Lung (tissue), 12 donors: Measurements from ENCODE around the gene KIAA1958. TPM values are rescaled to one million over a fixed set of nuclear protein-coding genes. Genes with fewer than 3 reads are reported as not detected.

Source experiments
- ATAC-seq: fragments of 200-7000 bp; cut with Tn5 transposase; one replicate; pipeline ENCODE4 v1.9.1; 2020; ENCODE audit warnings: moderate number of reproducible peaks; ENCODE audit not compliant: insufficient read depth, low FRiP score
- DNase-seq, 3 donors: peaks; one replicate each; pipeline ENCODE4 v3.0.0-alpha.2; 2013 to 2017
- H3K27ac ChIP-seq, 2 donors: one replicate each; pipeline ENCODE4 v1.5.1; 2013; ENCODE audit warnings: mild to moderate bottlenecking in 2 of 2, moderate library complexity in 2 of 2, control low read depth in 1 of 2, inconsistent platforms in 1 of 2, low read depth in 1 of 2, low read length in 1 of 2
- H3K27me3 ChIP-seq, 3 donors: one replicate each; pipeline ENCODE4 v1.5.1; 2013; ENCODE audit warnings: low read length in 2 of 3; ENCODE audit not compliant: control insufficient read depth in 3 of 3, insufficient read depth in 3 of 3
- H3K36me3 ChIP-seq, 4 donors: one replicate each; pipeline ENCODE4 v1.5.1; 2013; ENCODE audit warnings: low read length in 4 of 4, mild to moderate bottlenecking in 1 of 4, moderate library complexity in 1 of 4; ENCODE audit not compliant: control insufficient read depth in 4 of 4, insufficient read depth in 4 of 4
- H3K4me1 ChIP-seq, 5 donors: one replicate each; pipeline ENCODE4 v1.5.1; 2013; ENCODE audit warnings: low read length in 5 of 5, mild to moderate bottlenecking in 2 of 5, moderate library complexity in 1 of 5; ENCODE audit not compliant: control insufficient read depth in 5 of 5, insufficient read depth in 5 of 5
- H3K4me3 ChIP-seq: one replicate; pipeline ENCODE4 v1.5.1; 2013; ENCODE audit warnings: mild to moderate bottlenecking, control low read depth, moderate library complexity
- H3K9ac ChIP-seq, 2 donors: one replicate each; pipeline ENCODE4 v1.5.1; 2013; ENCODE audit warnings: low read length in 2 of 2, control low read depth in 1 of 2; ENCODE audit not compliant: insufficient read depth in 1 of 2
- H3K9me3 ChIP-seq, 4 donors: one replicate each; pipeline ENCODE4 v1.5.1; 2013; ENCODE audit warnings: low read length in 3 of 4, mild to moderate bottlenecking in 1 of 4, moderate library complexity in 1 of 4; ENCODE audit not compliant: control insufficient read depth in 4 of 4, insufficient read depth in 3 of 4
- WGBS, 2 donors: extraction: QIAGEN DNeasy Blood & Tissue Kit; methylation state at CpG; one replicate each; pipeline ENCODE4 v1.1.7; 2013; 5-methylcytosine and 5-hydroxymethylcytosine counted together
- polyA plus RNA-seq, 2 donors: library from polyadenylated mRNA; stranded (reverse); fragments of 200-250 nt; gene quantifications; one replicate each; pipeline ENCODE4 v1.2.1, GENCODE V29; 2013
- total RNA-seq, 2 donors: library from RNA; depleted of rRNA in 1 of 2; stranded (reverse); fragments of >200 nt in 1 of 2; gene quantifications; one replicate each; pipeline ENCODE4 v1.2.1, GENCODE V29; 2014 to 2021
- TF ChIP-seq, protein P1 (sequence below): IDR thresholded peaks from 2 replicates; pipeline ENCODE4 v1.5.1; 2012; ENCODE audit warnings: mild to moderate bottlenecking; ENCODE audit errors: control extremely low read depth, extremely low read depth
- donor health status: control.
- donor health status: control.
- donor health status: Bipolar disorder and iron deficiency.
- donor health status: healthy.
- donor health status: DM: yes; HTN: yes; CAD: no.

The KIAA1958 gene
- total and polyA plus RNA-seq, 4 donors, result 2.0 to 24.0 (median 6.8) TPM

DNA sequence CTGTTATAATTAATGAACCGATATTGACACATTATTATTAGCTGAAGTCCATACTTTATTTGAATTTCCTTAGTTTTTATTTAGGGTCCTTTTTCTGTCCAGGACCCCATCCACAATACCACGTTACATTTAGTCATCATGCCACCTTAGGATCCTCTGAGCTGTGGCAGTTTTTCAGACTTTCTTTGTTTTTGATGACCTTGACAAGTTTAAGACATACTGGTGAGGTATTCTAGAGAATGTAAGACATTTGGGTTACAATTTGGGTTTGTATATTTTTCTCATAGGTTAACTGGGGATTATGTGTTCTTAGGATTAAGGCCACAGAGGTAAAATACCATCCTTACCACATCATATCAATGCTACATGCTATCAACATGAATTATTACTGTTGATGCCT is 42.7 kb downstream of the KIAA1958 start:
- H3K9ac ChIP-seq, result no peak overlapping the region
- DNase-seq, result no peak
- no peak overlapping the region for H3K4me3 ChIP-seq
- no peak overlapping the region for H3K27ac ChIP-seq
- H3K4me1 ChIP-seq, result peaks cover 0 to 11% (median 0%) of the 10 kb centered on the region in 5 donors
- no peaks in the 10 kb centered on the region for H3K27me3 ChIP-seq
- no peaks in the 10 kb centered on the region for H3K9me3 ChIP-seq
- ATAC-seq, result no peak
- 94 to 95% methylated on average over 2 of the region's 2 CpGs for WGBS, 2 donors
- H3K36me3 ChIP-seq, result no peaks in the 10 kb centered on the region
- TF ChIP-seq, protein P1, sequence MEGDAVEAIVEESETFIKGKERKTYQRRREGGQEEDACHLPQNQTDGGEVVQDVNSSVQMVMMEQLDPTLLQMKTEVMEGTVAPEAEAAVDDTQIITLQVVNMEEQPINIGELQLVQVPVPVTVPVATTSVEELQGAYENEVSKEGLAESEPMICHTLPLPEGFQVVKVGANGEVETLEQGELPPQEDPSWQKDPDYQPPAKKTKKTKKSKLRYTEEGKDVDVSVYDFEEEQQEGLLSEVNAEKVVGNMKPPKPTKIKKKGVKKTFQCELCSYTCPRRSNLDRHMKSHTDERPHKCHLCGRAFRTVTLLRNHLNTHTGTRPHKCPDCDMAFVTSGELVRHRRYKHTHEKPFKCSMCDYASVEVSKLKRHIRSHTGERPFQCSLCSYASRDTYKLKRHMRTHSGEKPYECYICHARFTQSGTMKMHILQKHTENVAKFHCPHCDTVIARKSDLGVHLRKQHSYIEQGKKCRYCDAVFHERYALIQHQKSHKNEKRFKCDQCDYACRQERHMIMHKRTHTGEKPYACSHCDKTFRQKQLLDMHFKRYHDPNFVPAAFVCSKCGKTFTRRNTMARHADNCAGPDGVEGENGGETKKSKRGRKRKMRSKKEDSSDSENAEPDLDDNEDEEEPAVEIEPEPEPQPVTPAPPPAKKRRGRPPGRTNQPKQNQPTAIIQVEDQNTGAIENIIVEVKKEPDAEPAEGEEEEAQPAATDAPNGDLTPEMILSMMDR, result no peak

DNA sequence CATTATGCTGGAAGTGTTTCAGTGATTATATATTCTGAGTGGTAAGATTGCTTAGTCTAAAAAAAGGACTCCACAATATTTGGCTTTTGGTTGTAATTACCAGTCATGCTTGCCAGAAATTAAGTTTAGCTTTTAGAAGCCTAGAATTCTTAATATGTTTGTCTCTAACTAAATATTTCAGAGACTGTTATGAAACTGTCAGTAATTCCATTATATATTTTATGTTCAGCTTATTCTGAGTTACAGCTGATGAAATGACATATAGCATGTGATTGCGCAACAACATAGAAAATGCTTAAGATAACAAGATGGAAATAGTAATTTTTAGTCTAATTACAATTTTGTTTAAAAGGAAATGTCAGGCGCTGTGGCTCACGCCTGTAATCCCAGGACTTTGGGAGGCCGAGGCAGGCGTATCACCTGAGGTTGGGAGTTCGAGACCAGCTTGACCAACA is 44.2 kb downstream of the KIAA1958 start:
- TF ChIP-seq, protein P1, result no peak
- peak in 2 of 3 donors; percentile 79 to 86 for DNase-seq

DNA sequence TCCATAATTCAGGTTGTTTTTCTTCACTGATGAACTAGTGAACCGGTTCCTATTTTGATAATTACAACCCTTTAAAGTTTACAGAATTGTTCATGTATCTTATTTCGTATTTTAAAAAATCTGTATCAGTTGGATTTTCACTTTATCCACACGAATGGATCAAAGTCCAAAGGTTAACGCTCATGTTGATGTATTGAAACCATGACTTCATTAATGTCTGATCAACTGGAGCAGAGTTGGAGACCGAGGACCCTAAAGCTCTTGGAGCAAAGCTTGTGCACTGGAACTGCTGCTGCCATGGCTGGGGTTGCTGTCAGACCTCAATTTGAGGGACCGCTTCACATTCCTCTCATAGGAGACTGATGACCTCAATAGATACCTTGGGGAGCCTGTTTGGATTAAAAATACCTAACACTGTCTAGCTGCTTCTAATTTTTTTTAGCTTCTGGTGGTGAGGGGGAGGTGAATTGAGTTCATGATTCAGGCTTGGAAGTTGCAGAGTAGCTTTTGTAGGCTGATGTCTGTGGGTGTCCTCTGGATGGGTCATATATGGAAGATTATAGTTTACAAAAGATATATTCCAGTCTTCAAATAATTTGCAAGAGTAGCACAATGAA is 45.1 kb downstream of the KIAA1958 start:
- TF ChIP-seq, protein P1, result no peak
- Histone ChIP-seq H3K27ac (no peak overlapping the region), H3K4me1 (peaks cover 0 to 21% (median 9%) of the 10 kb centered on the region in 5 donors), H3K27me3 (no peaks in the 10 kb centered on the region), H3K36me3 (no peaks in the 10 kb centered on the region), H3K4me3 (no peak overlapping the region), H3K9me3 (no peaks in the 10 kb centered on the region), H3K9ac (no peak overlapping the region)
- ATAC-seq (no peak), DNase-seq (no peak)
- 94 to 96% methylated on average over 6 of the region's 6 CpGs for WGBS, 2 donors

More for the DNA sequence above, 44.2 kb downstream of the KIAA1958 start:
- Histone ChIP-seq H3K36me3 (no peaks in the 10 kb centered on the region), H3K9me3 (no peaks in the 10 kb centered on the region), H3K4me3 (no peak overlapping the region), H3K9ac (no peak overlapping the region), H3K27ac (no peak overlapping the region), H3K27me3 (no peaks in the 10 kb centered on the region), H3K4me1 (peaks cover 0 to 14% (median 7%) of the 10 kb centered on the region in 5 donors)
- ATAC-seq, result no peak
- 86 to 95% methylated on average over 6 of the region's 6 CpGs for WGBS, 2 donors

DNA sequence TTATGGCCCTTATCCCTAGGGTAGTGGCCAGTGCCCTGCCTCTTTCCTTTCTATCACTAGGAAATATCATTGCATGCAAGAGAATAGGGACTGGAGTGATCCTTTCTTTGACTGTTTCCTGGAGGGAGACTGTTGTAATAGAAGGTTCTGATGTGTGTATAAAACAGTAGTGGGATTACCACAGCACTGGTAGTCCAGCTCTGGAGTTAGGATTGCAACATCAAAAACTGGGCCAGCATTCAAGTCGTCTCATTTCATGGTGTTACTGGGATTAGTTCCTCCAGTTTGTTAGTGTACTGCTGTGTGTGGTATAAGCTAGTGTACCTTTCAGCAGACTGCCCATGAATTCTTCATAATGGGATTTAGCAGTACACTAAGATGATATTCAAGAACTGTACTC is 45.8 kb downstream of the KIAA1958 start:
- Histone ChIP-seq H3K36me3 (no peaks in the 10 kb centered on the region), H3K9ac (no peak overlapping the region), H3K27me3 (no peaks in the 10 kb centered on the region), H3K4me1 (peaks cover 0 to 21% (median 7%) of the 10 kb centered on the region in 5 donors), H3K27ac (no peak overlapping the region), H3K9me3 (no peaks in the 10 kb centered on the region), H3K4me3 (no peak overlapping the region)
- DNase-seq, result peak; percentile 41 to 82 (median 67)
- TF ChIP-seq, protein P1, result no peak
- WGBS, 2 donors, result 17 to 35% methylated on average over 1 of the region's 1 CpG
- peak; percentile 90 for ATAC-seq
